ENCODE measurements around the gene SKI.

The SKI gene

GRCh38 chr1:2347409-2347785 lies 119.3 kb downstream of the SKI start:
- no peak overlapping the region for H3K27ac Mint-ChIP-seq
- no peaks in the 10 kb centered on the region for H3K36me3 Mint-ChIP-seq (ENCODE audit: low read depth)
- no peak for TF ChIP-seq CTCF (IDR thresholded peaks at IDR 0.05)
- DNase-seq, result no peak
- H3K4me3 Mint-ChIP-seq, result no peak overlapping the region
- H3K9me3 Mint-ChIP-seq, result no peaks in the 10 kb centered on the region
- peaks cover 28% of the 10 kb centered on the region for H3K4me1 Mint-ChIP-seq
- peaks cover 6% of the 10 kb centered on the region for H3K27me3 Mint-ChIP-seq (ENCODE audit: low read depth, poor library complexity)

GRCh38 chr1:2347896-2348295 lies 119.8 kb downstream of the SKI start:
- H3K4me3 Mint-ChIP-seq, result no peak overlapping the region
- H3K36me3 Mint-ChIP-seq (ENCODE audit: low read depth), result no peaks in the 10 kb centered on the region
- peak; percentile 12 for DNase-seq
- no peak for TF ChIP-seq CTCF (IDR thresholded peaks at IDR 0.05)
- H3K4me1 Mint-ChIP-seq, result peaks cover 30% of the 10 kb centered on the region
- H3K9me3 Mint-ChIP-seq, result no peaks in the 10 kb centered on the region
- H3K27ac Mint-ChIP-seq, result no peak overlapping the region
- H3K27me3 Mint-ChIP-seq (ENCODE audit: low read depth, poor library complexity), result peaks cover 6% of the 10 kb centered on the region

- peaks cover 6% of the 10 kb centered on the region for H3K27me3 Mint-ChIP-seq (ENCODE audit: low read depth, poor library complexity)
- H3K4me3 Mint-ChIP-seq, result no peak overlapping the region
- no peak for DNase-seq
- peaks cover 35% of the 10 kb centered on the region for H3K4me1 Mint-ChIP-seq
- no peaks in the 10 kb centered on the region for H3K36me3 Mint-ChIP-seq (ENCODE audit: low read depth)
- no peaks in the 10 kb centered on the region for H3K9me3 Mint-ChIP-seq
- TF ChIP-seq CTCF (IDR thresholded peaks at IDR 0.05), result no peak
- no peak overlapping the region for H3K27ac Mint-ChIP-seq
Observed at GRCh38 chr1:2348346-2349325, 120.5 kb downstream of the SKI start.

GRCh38 chr1:2349806-2350205 lies 121.7 kb downstream of the SKI start:
- no peak overlapping the region for H3K4me3 Mint-ChIP-seq
- H3K27ac Mint-ChIP-seq, result no peak overlapping the region
- peaks cover 43% of the 10 kb centered on the region for H3K4me1 Mint-ChIP-seq
- no peaks in the 10 kb centered on the region for H3K36me3 Mint-ChIP-seq (ENCODE audit: low read depth)
- TF ChIP-seq CTCF (IDR thresholded peaks at IDR 0.05), result no peak
- no peak for DNase-seq
- H3K27me3 Mint-ChIP-seq (ENCODE audit: low read depth, poor library complexity), result peaks cover 6% of the 10 kb centered on the region
- no peaks in the 10 kb centered on the region for H3K9me3 Mint-ChIP-seq

- Mint-ChIP-seq H3K4me1 (peaks cover 49% of the 10 kb centered on the region), H3K4me3 (no peak overlapping the region), H3K9me3 (no peaks in the 10 kb centered on the region), H3K36me3 (ENCODE audit: low read depth) (no peaks in the 10 kb centered on the region), H3K27ac (no peak overlapping the region), H3K27me3 (ENCODE audit: low read depth, poor library complexity) (peaks cover 6% of the 10 kb centered on the region)
- DNase-seq, result no peak
- no peak for TF ChIP-seq CTCF (IDR thresholded peaks at IDR 0.05)
Observed at GRCh38 chr1:2350501-2350900, 122.4 kb downstream of the SKI start.

Measured in nephron progenitor cell (in vitro differentiated cells).